HG03432 (cell line): Measurements from ENCODE around the gene SYNDIG1.

Experiments used
- ATAC-seq: cut with Tn5 transposase; IDR thresholded peaks from one replicate; pipeline ENCODE4 v1.9.1; 2021; ENCODE audit warnings: mild to moderate bottlenecking, moderate library complexity; ENCODE audit not compliant: unreplicated experiment

SYNDIG1 gene

DNA sequence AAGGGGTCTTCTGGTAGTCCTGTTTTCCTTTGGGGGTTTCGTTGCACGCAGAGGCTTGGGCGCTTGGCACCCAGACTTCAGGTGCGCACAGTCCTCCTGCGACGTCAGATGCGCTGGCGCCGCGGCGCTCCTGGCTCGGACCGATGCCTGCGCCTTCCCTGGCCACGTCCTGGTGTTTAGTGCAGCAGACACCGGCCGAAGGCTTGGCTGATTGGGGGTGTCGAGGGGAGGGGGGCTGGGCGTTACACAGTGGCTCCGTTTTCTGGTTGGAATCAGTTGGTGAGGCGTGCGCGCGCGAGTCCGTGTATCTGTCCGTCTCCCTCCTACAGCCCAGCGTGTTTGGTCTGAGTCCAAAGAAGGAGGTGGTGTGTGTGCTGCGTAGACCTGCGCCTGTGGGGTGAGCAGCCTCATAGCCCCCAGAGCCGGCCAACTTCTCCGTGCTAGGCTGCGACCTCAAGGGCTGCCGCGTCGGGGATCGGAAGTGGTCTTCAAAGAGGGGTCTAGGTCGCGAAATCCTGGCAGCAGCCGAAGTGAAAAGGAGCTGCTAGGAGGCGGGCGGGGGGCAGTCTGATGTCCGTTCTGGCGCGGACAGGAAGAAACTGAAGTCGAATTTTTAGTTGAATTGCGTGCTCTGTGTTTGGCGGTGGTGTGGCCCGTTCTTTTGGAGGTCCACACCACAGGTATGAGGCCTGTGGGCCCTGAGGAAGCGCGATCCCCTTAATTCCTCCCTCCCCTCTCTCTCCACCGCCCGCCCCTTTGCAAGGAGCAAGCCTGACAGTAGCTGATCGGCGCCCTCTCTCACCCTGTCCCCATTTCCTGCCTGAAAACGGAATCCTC lies 1.5 kb downstream of the SYNDIG1 start:
- ATAC-seq = no peak

GRCh38 chr20:24472426-24472825 lies 3.0 kb downstream of the SYNDIG1 start:
- ATAC-seq = no peak

- ATAC-seq = no peak
Observed at GRCh38 chr20:24473435-24474223, 4.2 kb downstream of the SYNDIG1 start.

GRCh38 chr20:24477831-24478547 lies 8.6 kb downstream of the SYNDIG1 start:
- no peak for ATAC-seq

DNA sequence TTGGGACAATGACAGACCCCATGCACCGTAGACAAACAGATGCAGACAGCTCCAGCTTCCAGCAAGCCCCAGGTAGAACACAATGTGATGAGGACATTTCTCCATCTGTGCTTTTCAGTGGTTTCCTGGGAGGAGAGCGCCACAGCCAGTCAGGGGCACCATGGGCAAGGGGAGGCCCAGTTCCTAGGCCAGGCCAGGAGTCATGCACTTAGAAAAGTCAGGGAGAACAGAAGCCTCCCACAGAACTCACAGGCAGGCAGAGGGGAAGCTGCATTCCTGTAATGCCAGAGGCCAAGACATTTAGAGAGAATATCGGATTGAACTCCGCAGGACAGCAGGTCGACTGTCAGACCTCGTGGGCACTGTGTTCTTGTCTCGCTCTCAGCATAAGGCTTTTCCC lies 9.2 kb downstream of the SYNDIG1 start:
- ATAC-seq = no peak

GRCh38 chr20:24479106-24479505 lies 9.7 kb downstream of the SYNDIG1 start:
- ATAC-seq = no peak

DNA sequence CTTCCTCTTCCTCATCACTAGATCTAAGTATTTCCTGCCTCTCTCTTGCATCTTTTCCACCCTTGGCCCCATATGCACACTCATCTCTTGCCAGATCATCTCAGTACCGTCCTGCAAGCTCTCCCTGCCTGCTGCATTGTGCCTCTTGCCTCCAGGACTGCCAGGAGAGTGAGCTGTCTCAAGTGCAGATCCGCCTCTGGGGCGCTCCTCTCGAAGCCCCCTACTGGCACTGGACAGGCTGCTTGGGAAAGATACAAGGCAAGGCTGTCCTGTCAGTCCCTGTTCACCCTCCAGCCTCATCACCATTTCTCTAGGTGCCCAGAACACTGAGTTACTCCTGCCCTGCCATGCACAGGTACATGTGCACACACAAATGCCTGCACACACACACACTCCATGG lies 10.2 kb downstream of the SYNDIG1 start:
- no peak for ATAC-seq

DNA sequence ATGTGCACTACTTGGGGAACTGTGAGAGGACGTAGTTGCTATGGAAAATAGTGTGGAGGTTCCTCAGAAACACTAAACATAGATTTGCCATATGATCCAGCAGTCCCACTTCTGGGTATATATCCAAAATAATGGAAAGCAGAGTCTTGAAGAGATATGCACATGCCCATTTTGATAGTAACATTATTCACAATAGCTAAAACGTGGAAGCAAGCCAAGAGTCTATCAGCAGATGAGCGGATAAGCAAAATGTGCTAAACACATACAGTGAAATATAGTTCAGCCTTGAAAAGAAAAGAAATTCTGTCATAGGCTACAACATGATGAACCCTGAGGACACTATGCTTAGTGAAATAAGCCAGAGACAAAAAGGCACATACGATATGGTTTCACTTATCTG lies 11.1 kb downstream of the SYNDIG1 start:
- ATAC-seq = no peak

DNA sequence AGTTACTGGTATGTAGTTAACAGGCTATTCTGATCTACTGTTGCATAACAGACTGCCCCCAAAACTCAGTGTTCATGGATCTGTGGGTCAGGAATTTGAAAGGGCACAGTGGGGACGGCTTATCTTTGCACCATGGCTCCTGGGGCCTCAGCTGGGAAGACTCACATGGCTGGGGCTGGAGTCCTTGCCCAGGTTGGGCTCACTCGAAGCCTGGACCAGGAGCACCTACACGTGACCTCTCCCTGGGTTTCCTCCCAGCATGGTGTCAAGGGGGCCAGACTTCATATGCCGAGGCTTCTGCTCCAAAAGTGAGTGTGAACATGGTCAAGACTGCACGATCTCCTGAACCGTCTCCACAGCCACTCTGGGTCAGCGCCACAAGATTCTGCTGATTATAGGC lies 11.7 kb downstream of the SYNDIG1 start:
- no peak for ATAC-seq

DNA sequence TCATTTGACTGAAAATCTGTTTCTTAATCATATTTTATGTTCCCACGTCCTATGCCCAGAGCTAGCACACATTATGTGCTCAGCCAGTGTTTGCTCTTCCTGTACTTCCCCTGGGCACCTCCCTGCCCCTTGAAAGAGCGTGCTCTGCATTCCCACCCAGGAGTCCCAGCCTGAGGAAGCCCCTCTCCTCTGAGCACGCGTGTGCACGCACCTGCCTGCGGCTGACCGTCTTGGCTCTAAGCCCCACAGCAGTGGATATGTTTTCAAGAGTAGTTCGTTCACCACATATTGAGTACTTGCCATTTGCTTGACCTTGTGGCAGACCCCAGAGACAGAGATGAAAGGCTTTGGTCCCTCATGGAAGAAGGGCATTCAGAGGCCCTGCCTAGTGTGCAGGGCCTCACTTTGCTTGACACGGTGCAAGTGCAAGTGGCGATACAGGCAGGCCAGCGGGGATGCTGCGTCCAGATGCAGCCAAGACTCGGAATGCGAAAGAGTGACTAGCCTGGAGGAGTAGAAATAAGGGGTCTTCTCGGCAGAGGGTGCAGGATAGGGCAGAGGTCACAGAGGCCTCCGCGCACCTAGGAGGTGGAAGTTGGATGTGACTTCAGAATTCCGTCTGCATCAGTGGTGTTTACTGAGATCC lies 14.1 kb downstream of the SYNDIG1 start:
- ATAC-seq = no peak

- ATAC-seq = no peak
Observed at GRCh38 chr20:24484081-24484450, 14.6 kb downstream of the SYNDIG1 start.

DNA sequence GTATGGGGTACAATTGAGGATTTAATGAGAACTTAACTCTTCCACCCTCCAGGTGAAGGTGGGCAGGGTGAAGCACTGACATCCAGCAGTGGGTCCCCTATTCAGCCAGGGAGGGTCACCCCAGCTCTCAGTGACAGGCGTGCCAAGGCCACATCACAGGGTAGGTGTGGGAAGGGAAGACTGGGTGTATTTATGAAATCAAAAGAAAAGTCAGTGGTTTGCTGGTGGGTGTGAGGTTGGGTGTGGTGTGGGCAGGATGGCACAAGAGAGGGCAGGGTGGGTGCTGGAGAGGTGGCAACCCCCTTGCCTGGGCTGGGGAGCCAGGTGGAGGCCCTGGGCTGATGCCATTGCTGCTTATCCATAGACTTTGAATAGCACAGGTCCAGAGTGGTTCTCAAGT lies 16.6 kb downstream of the SYNDIG1 start:
- no peak for ATAC-seq

DNA sequence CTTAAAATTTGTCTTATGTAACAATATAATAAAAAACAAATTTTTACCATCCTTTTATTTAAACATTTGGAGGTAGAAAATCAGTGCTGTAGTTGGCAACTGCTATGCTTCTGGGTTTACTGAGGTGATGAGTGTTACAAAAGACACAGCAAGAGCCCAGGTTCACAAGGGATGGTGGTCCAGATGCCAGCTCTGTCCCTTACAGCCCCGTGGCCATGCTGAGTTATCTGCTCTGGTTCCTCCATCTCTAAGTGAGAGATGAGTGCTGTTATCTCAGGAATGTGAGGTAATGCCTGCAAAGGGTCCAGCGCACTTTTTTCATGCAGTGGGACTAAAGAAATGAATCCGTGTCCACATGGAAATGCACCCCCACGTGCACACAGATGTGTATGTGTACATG lies 17.8 kb downstream of the SYNDIG1 start:
- ATAC-seq = no peak

DNA sequence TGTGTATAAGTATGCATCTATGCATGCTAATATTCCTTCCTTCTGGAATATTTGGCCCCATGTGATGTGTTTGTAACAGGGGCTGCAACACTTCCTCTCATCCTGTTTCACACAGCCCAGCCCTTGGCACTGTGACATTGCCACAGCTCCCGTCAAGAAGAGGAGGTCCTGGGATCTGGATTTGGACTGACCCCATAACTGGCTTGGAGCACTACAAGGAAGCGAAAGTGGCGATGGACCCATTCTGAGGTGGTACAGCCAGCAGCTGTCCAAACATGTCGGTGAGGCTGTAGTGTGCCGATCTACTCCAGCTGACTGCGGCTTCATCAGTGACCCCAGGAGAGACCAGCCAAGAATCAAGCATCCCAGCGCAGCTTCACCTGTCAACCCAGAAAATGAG lies 18.2 kb downstream of the SYNDIG1 start:
- ATAC-seq = no peak

DNA sequence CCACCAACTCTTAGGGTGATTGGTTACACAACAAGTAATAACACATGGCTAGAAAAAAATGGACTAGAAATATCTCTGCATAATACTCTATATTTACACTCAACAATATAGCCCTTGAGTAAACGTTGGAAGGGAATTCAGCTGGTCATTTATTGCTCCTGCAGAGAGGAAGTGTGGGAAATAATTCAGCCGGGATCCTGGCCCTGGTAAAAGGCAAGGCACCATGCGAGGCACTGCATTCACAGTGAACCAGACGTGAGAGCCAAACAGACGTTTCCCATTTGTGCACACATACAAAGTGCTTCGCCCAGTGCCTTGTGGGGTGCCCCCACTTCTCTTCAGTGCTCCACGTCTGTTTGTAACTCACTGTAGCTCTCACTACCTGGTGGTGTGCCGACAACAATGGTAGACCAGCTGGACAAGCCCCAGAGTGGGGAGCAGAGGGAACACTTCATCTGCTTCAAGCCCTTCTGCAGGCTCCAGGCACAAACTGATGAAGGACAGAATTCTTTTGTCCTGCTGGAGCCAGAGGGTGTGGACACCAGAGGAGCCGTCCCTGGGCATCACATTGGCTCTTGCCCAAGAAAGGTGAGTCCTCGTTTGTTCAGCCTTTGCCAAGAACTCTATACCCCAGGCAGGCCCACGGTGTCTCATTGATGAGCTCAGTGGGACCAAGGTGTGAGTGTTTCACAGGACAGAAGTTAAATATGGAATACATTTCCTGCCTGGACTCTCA lies 18.8 kb downstream of the SYNDIG1 start:
- ATAC-seq = no peak

DNA sequence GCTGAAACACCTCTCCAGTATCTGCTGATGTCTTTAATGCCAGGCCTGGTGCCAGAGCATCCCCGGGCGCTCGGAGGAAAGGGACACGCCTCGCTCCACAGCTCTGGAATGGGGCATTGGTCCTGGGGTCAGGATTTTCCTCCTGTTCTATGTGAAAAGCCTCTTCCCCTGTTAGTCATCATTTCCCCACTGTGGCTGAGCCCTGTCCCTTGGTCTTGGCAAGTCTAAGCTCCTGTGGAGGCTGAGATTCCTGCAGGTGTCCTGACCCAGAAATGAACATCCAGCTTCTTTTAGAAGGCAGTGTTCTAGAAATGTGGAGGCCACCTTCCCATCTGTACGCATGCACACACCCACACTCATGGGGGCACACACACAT lies 19.4 kb downstream of the SYNDIG1 start:
- no peak for ATAC-seq

GRCh38 chr20:24489193-24489592 lies 19.8 kb downstream of the SYNDIG1 start:
- ATAC-seq = no peak

- no peak for ATAC-seq
Observed at GRCh38 chr20:24489631-24490260, 20.3 kb downstream of the SYNDIG1 start.

- ATAC-seq = no peak
Observed at GRCh38 chr20:24490598-24490997, 21.2 kb downstream of the SYNDIG1 start.
